ENCODE measurements around the gene DEFB125.
"Not testable (repeated sequence)": the region's sequence is repeated elsewhere in the genome, so short reads cannot be mapped to it uniquely, and the experiment has no call there.

Gene DEFB125

GRCh38 chr20:103456-103855 lies 16.0 kb downstream of the DEFB125 start:
- peaks cover 77% of the 10 kb centered on the region for H3K27me3 Mint-ChIP-seq
- H3K27ac Mint-ChIP-seq, result no peak overlapping the region
- no peaks in the 10 kb centered on the region for H3K9me3 Mint-ChIP-seq
- no peaks in the 10 kb centered on the region for H3K4me1 Mint-ChIP-seq (ENCODE audit: low read depth)
- H3K36me3 Mint-ChIP-seq (ENCODE audit: low read depth), result no peaks in the 10 kb centered on the region
- no peak overlapping the region for H3K4me3 Mint-ChIP-seq
- DNase-seq, result no peak

GRCh38 chr20:112396-112795 lies 24.9 kb downstream of the DEFB125 start:
- no peak overlapping the region for H3K4me3 Mint-ChIP-seq
- H3K27ac Mint-ChIP-seq, result no peak overlapping the region
- no peaks in the 10 kb centered on the region for H3K36me3 Mint-ChIP-seq (ENCODE audit: low read depth)
- H3K9me3 Mint-ChIP-seq, result peaks cover 8% of the 10 kb centered on the region
- H3K4me1 Mint-ChIP-seq (ENCODE audit: low read depth), result no peaks in the 10 kb centered on the region
- no peak for DNase-seq
- H3K27me3 Mint-ChIP-seq, result peaks cover 47% of the 10 kb centered on the region

- H3K36me3 Mint-ChIP-seq (ENCODE audit: low read depth), result no peaks in the 10 kb centered on the region
- H3K27me3 Mint-ChIP-seq, result peaks cover 72% of the 10 kb centered on the region
- peaks cover 14% of the 10 kb centered on the region for H3K9me3 Mint-ChIP-seq
- no peak overlapping the region for H3K27ac Mint-ChIP-seq
- H3K4me1 Mint-ChIP-seq (ENCODE audit: low read depth), result no peaks in the 10 kb centered on the region
- DNase-seq, result no peak
- no peak overlapping the region for H3K4me3 Mint-ChIP-seq
These were observed 30.0 kb downstream of the DEFB125 start for GRCh38 chr20:117518-117917.

GRCh38 chr20:129786-130323 lies 42.4 kb downstream of the DEFB125 start:
- H3K4me3 Mint-ChIP-seq; H3K27ac Mint-ChIP-seq; H3K9me3 Mint-ChIP-seq; H3K36me3 Mint-ChIP-seq (ENCODE audit: low read depth); DNase-seq; H3K4me1 Mint-ChIP-seq (ENCODE audit: low read depth): not testable (repeated sequence)
- peaks cover 35% of the 10 kb centered on the region for H3K27me3 Mint-ChIP-seq

- Mint-ChIP-seq H3K27ac (no peak overlapping the region), H3K4me3 (no peak overlapping the region), H3K27me3 (peaks cover 49% of the 10 kb centered on the region), H3K9me3 (peaks cover 6% of the 10 kb centered on the region), H3K4me1 (ENCODE audit: low read depth) (no peaks in the 10 kb centered on the region), H3K36me3 (ENCODE audit: low read depth) (no peaks in the 10 kb centered on the region)
- no peak for DNase-seq
These were observed 50.4 kb downstream of the DEFB125 start for GRCh38 chr20:137668-138490.

GRCh38 chr20:142290-142689 lies 54.8 kb downstream of the DEFB125 start, which contains the start of gene DEFB126:
Gene DEFB126 (plus strand): TSS chr20:142590. CDS start chr20:142629, 39 bp downstream.
- peaks cover 4% of the 10 kb centered on the region for H3K9me3 Mint-ChIP-seq
- no peaks in the 10 kb centered on the region for H3K4me1 Mint-ChIP-seq (ENCODE audit: low read depth)
- peaks cover 59% of the 10 kb centered on the region for H3K27me3 Mint-ChIP-seq
- H3K27ac Mint-ChIP-seq, result no peak within 1 kb of the TSS
- H3K4me3 Mint-ChIP-seq, result no peak within 1 kb of the TSS
- no peaks in the 10 kb centered on the region for H3K36me3 Mint-ChIP-seq (ENCODE audit: low read depth)
- no peak for DNase-seq

GRCh38 chr20:145877-146276 lies 58.4 kb downstream of the DEFB125 start:
- no peaks in the 10 kb centered on the region for H3K4me1 Mint-ChIP-seq (ENCODE audit: low read depth)
- DNase-seq, result no peak
- no peaks in the 10 kb centered on the region for H3K9me3 Mint-ChIP-seq
- no peak overlapping the region for H3K4me3 Mint-ChIP-seq
- no peak overlapping the region for H3K27ac Mint-ChIP-seq
- peaks cover 57% of the 10 kb centered on the region for H3K27me3 Mint-ChIP-seq
- H3K36me3 Mint-ChIP-seq (ENCODE audit: low read depth), result no peaks in the 10 kb centered on the region

All from activated T-cell treated with anti-CD3 and anti-CD28 coated beads, Interleukin-2, amount 50 U/mL, for 24 hours (primary cell).